ENCODE data around the gene NADSYN1. TPM values are rescaled to one million over a fixed set of nuclear protein-coding genes. Genes with fewer than 3 reads are reported as not detected.

NADSYN1 gene
- total RNA-seq, 6 donors from 2014 or later = 46.8 to 248 (median 79.5) TPM

- Histone ChIP-seq H3K9me3 (no peaks in the 10 kb centered on the region), H3K27me3 (no peaks in the 10 kb centered on the region), H3K36me3 (peaks cover 20 to 69% (median 63%) of the 10 kb centered on the region in 4 donors), H3K4me1 (no peaks in the 10 kb centered on the region), H3K27ac (no peak overlapping the region), H3K4me3 (no peak overlapping the region)
- WGBS, 2 donors = 88 to 97% methylated on average over 8 to 23 of the region's 33 CpGs
- TF ChIP-seq, protein P1, sequence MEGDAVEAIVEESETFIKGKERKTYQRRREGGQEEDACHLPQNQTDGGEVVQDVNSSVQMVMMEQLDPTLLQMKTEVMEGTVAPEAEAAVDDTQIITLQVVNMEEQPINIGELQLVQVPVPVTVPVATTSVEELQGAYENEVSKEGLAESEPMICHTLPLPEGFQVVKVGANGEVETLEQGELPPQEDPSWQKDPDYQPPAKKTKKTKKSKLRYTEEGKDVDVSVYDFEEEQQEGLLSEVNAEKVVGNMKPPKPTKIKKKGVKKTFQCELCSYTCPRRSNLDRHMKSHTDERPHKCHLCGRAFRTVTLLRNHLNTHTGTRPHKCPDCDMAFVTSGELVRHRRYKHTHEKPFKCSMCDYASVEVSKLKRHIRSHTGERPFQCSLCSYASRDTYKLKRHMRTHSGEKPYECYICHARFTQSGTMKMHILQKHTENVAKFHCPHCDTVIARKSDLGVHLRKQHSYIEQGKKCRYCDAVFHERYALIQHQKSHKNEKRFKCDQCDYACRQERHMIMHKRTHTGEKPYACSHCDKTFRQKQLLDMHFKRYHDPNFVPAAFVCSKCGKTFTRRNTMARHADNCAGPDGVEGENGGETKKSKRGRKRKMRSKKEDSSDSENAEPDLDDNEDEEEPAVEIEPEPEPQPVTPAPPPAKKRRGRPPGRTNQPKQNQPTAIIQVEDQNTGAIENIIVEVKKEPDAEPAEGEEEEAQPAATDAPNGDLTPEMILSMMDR (IDR thresholded peaks at IDR 0.05) = no peak
- no peak for TF ChIP-seq POLR2AphosphoS5 (IDR thresholded peaks at IDR 0.05)
- TF ChIP-seq EP300 (IDR thresholded peaks at IDR 0.05) = no peak
- no peak for TF ChIP-seq POLR2A (IDR thresholded peaks at IDR 0.05)
- DNase-seq (peak in 1 of 2 donors; percentile 57), ATAC-seq (ENCODE audit: low FRiP score in 2 of 2) (no peak)
Measured at GRCh38 chr11:71472941-71473792, 20.2 kb downstream of the NADSYN1 start.

DNA sequence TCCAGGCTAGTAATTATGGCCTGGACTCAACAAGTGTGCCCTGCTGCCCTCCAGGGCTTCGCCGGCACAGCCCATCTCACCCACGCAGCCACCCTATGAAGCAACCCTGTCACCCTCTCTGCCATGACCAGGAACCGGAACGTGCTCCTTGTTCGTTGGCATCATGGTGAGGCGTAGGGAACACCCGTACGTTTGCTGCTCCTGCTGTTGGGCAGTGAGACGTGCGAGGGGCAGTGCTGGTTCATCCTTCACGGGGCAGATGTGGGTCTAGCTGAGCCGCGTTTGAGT is 20.7 kb downstream of the NADSYN1 start:
- 96 to 97% methylated on average over 6 to 14 of the region's 14 CpGs for WGBS, 2 donors
- DNase-seq (no peak), ATAC-seq (ENCODE audit: low FRiP score in 2 of 2) (no peak)
- no peaks in the 10 kb centered on the region for H3K4me1 ChIP-seq
- H3K9me3 ChIP-seq = no peaks in the 10 kb centered on the region
- TF ChIP-seq EP300 (IDR thresholded peaks at IDR 0.05) (no peak), POLR2AphosphoS5 (IDR thresholded peaks at IDR 0.05) (no peak), POLR2A (IDR thresholded peaks at IDR 0.05) (no peak)
- TF ChIP-seq, protein P1 (IDR thresholded peaks at IDR 0.05) = no peak
- H3K4me3 ChIP-seq = no peak overlapping the region
- no peak overlapping the region for H3K27ac ChIP-seq
- H3K27me3 ChIP-seq = no peaks in the 10 kb centered on the region
- peaks cover 20 to 75% (median 68%) of the 10 kb centered on the region in 4 donors for H3K36me3 ChIP-seq

- no peak for TF ChIP-seq EP300 (IDR thresholded peaks at IDR 0.05)
- TF ChIP-seq POLR2AphosphoS5 (IDR thresholded peaks at IDR 0.05) = no peak
- TF ChIP-seq, protein P1 (IDR thresholded peaks at IDR 0.05) = no peak
- no peak for TF ChIP-seq POLR2A (IDR thresholded peaks at IDR 0.05)
- Histone ChIP-seq H3K36me3 (peaks cover 25 to 80% (median 73%) of the 10 kb centered on the region in 4 donors), H3K4me3 (no peak overlapping the region), H3K27ac (no peak overlapping the region), H3K9me3 (no peaks in the 10 kb centered on the region), H3K27me3 (no peaks in the 10 kb centered on the region), H3K4me1 (no peaks in the 10 kb centered on the region)
- ATAC-seq (ENCODE audit: low FRiP score in 2 of 2) (no peak), DNase-seq (no peak)
- 93 to 98% methylated on average over 8 to 25 of the region's 27 CpGs for WGBS, 2 donors
Measured at GRCh38 chr11:71474141-71474770, 21.3 kb downstream of the NADSYN1 start.

DNA sequence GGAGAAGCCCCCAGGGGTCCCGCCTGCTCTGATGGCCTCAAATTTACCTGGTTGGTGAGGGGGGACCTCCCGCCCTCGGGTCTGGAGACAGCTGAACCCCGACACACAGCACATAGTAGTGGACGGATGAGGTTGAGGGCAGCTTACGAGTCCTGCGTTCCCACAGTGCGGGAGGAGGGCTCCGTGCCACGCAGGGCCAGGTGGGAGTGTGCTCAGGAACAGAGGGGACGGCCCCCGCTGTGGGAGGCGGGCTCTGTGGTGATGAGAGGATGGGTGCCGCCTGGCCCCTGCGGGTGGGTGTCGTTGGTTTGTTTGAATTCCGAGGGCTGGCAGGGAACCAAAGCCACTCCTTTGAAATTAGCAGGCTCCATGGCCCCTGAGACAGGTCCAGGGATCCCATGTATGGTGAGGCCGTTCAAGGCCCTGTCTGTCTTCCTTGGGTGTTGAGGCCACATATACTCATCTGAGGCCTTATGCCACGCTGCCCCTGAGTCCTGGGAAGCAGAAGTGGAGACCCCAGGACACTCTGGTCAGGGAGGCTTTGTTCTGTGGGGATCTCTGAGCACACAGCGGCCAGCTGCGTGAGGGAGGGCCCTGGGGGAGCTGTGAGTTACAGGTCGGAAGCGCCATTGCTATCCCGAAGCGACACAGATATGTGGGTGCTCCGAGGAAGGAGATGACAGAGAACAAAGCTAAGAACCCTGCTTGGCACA is 21.9 kb downstream of the NADSYN1 start:
- 92 to 97% methylated on average over 14 to 26 of the region's 26 CpGs for WGBS, 2 donors
- H3K36me3 ChIP-seq = peaks cover 25 to 87% (median 80%) of the 10 kb centered on the region in 4 donors
- H3K4me3 ChIP-seq = no peak overlapping the region
- no peaks in the 10 kb centered on the region for H3K27me3 ChIP-seq
- H3K27ac ChIP-seq = no peak overlapping the region
- ATAC-seq (ENCODE audit: low FRiP score in 2 of 2) (no peak), DNase-seq (peak in 1 of 2 donors; percentile 66)
- H3K4me1 ChIP-seq = no peaks in the 10 kb centered on the region
- TF ChIP-seq POLR2AphosphoS5 (IDR thresholded peaks at IDR 0.05) (no peak), POLR2A (IDR thresholded peaks at IDR 0.05) (no peak), EP300 (IDR thresholded peaks at IDR 0.05) (no peak)
- TF ChIP-seq, protein P1 (IDR thresholded peaks at IDR 0.05) = no peak
- no peaks in the 10 kb centered on the region for H3K9me3 ChIP-seq
